IPS DF 4.7 (cell line): ENCODE data around the gene ARID1B.

Experiments
- DNase-seq: peaks from one replicate; pipeline ENCODE4 v3.0.0-alpha.2; 2013; ENCODE audit warnings: low spot score; ENCODE audit errors: extremely low read depth

ARID1B gene

GRCh38 chr6:157201083-157201482 lies 423.9 kb downstream of the ARID1B start:
- DNase-seq, result no peak

- no peak for DNase-seq
Measured at GRCh38 chr6:157203312-157203744, 426.1 kb downstream of the ARID1B start.

- DNase-seq, result no peak
Measured at GRCh38 chr6:157203764-157204163, 426.6 kb downstream of the ARID1B start.

GRCh38 chr6:157205473-157206358 lies 428.5 kb downstream of the ARID1B start:
- DNase-seq, result no peak

GRCh38 chr6:157206359-157206815 lies 429.2 kb downstream of the ARID1B start:
- no peak for DNase-seq

- no peak for DNase-seq
Measured at GRCh38 chr6:157207521-157208076, 430.4 kb downstream of the ARID1B start.

- DNase-seq, result no peak
Measured at GRCh38 chr6:157209865-157210530, 432.8 kb downstream of the ARID1B start.

GRCh38 chr6:157210954-157211353 lies 433.8 kb downstream of the ARID1B start:
- DNase-seq, result no peak

- DNase-seq, result no peak
Measured at GRCh38 chr6:157211603-157212455, 434.7 kb downstream of the ARID1B start.

- no peak for DNase-seq
Measured at GRCh38 chr6:157213426-157213825, 436.2 kb downstream of the ARID1B start.

GRCh38 chr6:157213907-157214565 lies 436.9 kb downstream of the ARID1B start:
- DNase-seq, result no peak

GRCh38 chr6:157215717-157216116 lies 438.5 kb downstream of the ARID1B start:
- DNase-seq, result no peak

GRCh38 chr6:157216570-157216969 lies 439.4 kb downstream of the ARID1B start:
- DNase-seq, result no peak

- DNase-seq, result no peak
Measured at GRCh38 chr6:157217198-157217893, 440.2 kb downstream of the ARID1B start.

- DNase-seq, result no peak
Measured at GRCh38 chr6:157217894-157218370, 440.8 kb downstream of the ARID1B start.

GRCh38 chr6:157218371-157219198 lies 441.4 kb downstream of the ARID1B start:
- DNase-seq, result no peak

GRCh38 chr6:157219201-157220200 lies 442.3 kb downstream of the ARID1B start:
- no peak for DNase-seq

GRCh38 chr6:157220485-157220884 lies 443.3 kb downstream of the ARID1B start:
- no peak for DNase-seq
